ENCODE data around the gene IPO13. TPM values are rescaled to one million over a fixed set of nuclear protein-coding genes. Genes with fewer than 3 reads are reported as not detected.

The IPO13 gene
- total and polyA plus RNA-seq, 3 donors from 2014 or later, result 67.3 to 138 (median 77.0) TPM

- no peak for DNase-seq
- Histone ChIP-seq H3K27me3 (no peaks in the 10 kb centered on the region), H3K4me3 (no peak overlapping the region), H3K36me3 (ENCODE audit: low read depth, missing control alignments) (no peaks in the 10 kb centered on the region), H3K9me3 (no peaks in the 10 kb centered on the region), H3K4me1 (peaks cover 5% of the 10 kb centered on the region), H3K27ac (no peak overlapping the region)
- 83 to 91% methylated on average over 2 to 14 of the region's 14 CpGs for WGBS, 2 donors
- intact Hi-C loops (cut with DNase I; ENCODE audit: low total_unique reads), result no loop called here
- no peak for TF ChIP-seq POLR2A (IDR thresholded peaks at IDR 0.05)
- no peak for TF ChIP-seq CTCF (IDR thresholded peaks at IDR 0.05)
Observed at GRCh38 chr1:44002606-44003157, 55.9 kb downstream of the IPO13 start.

GRCh38 chr1:44008259-44008658 lies 61.5 kb downstream of the IPO13 start:
- H3K27ac ChIP-seq, result no peak overlapping the region
- DNase-seq, result no peak
- no peaks in the 10 kb centered on the region for H3K27me3 ChIP-seq
- TF ChIP-seq CTCF (IDR thresholded peaks at IDR 0.05), result no peak
- no peak for TF ChIP-seq POLR2A (IDR thresholded peaks at IDR 0.05)
- H3K36me3 ChIP-seq (ENCODE audit: low read depth, missing control alignments), result no peaks in the 10 kb centered on the region
- no peak overlapping the region for H3K4me3 ChIP-seq
- no peaks in the 10 kb centered on the region for H3K9me3 ChIP-seq
- intact Hi-C loops (cut with DNase I; ENCODE audit: low total_unique reads), result no loop called here
- H3K4me1 ChIP-seq, result no peaks in the 10 kb centered on the region
- WGBS, 2 donors, result 89 to 96% methylated on average over 11 to 12 of the region's 12 CpGs

- H3K36me3 ChIP-seq (ENCODE audit: low read depth, missing control alignments), result no peaks in the 10 kb centered on the region
- no peak overlapping the region for H3K4me3 ChIP-seq
- intact Hi-C loops (cut with DNase I; ENCODE audit: low total_unique reads), result no loop called here
- no peaks in the 10 kb centered on the region for H3K9me3 ChIP-seq
- H3K4me1 ChIP-seq, result peaks cover under 1% of the 10 kb centered on the region
- no peak overlapping the region for H3K27ac ChIP-seq
- H3K27me3 ChIP-seq, result no peaks in the 10 kb centered on the region
- TF ChIP-seq POLR2A (IDR thresholded peaks at IDR 0.05), result no peak
- TF ChIP-seq CTCF (IDR thresholded peaks at IDR 0.05), result no peak
- 86 to 91% methylated on average over 7 to 11 of the region's 11 CpGs for WGBS, 2 donors
- DNase-seq, result no peak
Observed at GRCh38 chr1:44010935-44011471, 64.3 kb downstream of the IPO13 start.

- no peaks in the 10 kb centered on the region for H3K36me3 ChIP-seq (ENCODE audit: low read depth, missing control alignments)
- TF ChIP-seq POLR2A (IDR thresholded peaks at IDR 0.05), result no peak
- TF ChIP-seq CTCF (IDR thresholded peaks at IDR 0.05), result no peak
- H3K4me1 ChIP-seq, result peaks cover 9% of the 10 kb centered on the region
- WGBS, 2 donors, result 88 to 93% methylated on average over 2 of the region's 2 CpGs
- no peaks in the 10 kb centered on the region for H3K9me3 ChIP-seq
- no peak overlapping the region for H3K4me3 ChIP-seq
- H3K27me3 ChIP-seq, result no peaks in the 10 kb centered on the region
- no peak overlapping the region for H3K27ac ChIP-seq
- intact Hi-C loops (cut with DNase I; ENCODE audit: low total_unique reads), result no loop called here
- no peak for DNase-seq
Observed at GRCh38 chr1:44012404-44012803, 65.7 kb downstream of the IPO13 start.
